Smooth muscle cell (in vitro differentiated cells): ENCODE measurements around the gene OR10A2. TPM values are rescaled to one million over a fixed set of nuclear protein-coding genes. Genes with fewer than 3 reads are reported as not detected.
"Not testable (repeated sequence)": the region's sequence is repeated elsewhere in the genome, so short reads cannot be mapped to it uniquely, and the experiment has no call there.

Experiments
- DNase-seq: peaks from one replicate; lab custom pipeline; 2025; ENCODE audit not compliant: unreplicated experiment; lab: John Stamatoyannopoulos, UW
- H2AFZ ChIP-seq: fragments of 200-600 bp; sonication (generic); 2 replicates; pipeline ENCODE4 v1.6.0; 2016; ENCODE audit warnings: antibody characterized with exemption, low read depth, mild to moderate bottlenecking
- H3F3A ChIP-seq: fragments of 200-600 bp; sonication (generic); 2 replicates; pipeline ENCODE4 v1.6.0; 2017; ENCODE audit warnings: antibody characterized with exemption, low read depth
- H3K27ac ChIP-seq: fragments of 200-600 bp; sonication (generic); 2 replicates; pipeline ENCODE4 v1.5.1; 2016; ENCODE audit warnings: low read depth, mild to moderate bottlenecking
- H3K27me3 ChIP-seq: fragments of 200-600 bp; sonication (generic); 2 replicates; pipeline ENCODE4 v1.6.1; 2016; ENCODE audit warnings: low read depth, mild to moderate bottlenecking
- H3K36me3 ChIP-seq: fragments of 200-600 bp; sonication (generic); 2 replicates; pipeline ENCODE4 v1.5.1; 2016; ENCODE audit warnings: low read depth
- H3K4me1 ChIP-seq: fragments of 200-600 bp; sonication (generic); 2 replicates; pipeline ENCODE4 v1.5.1; 2016; ENCODE audit warnings: low read depth
- H3K4me2 ChIP-seq: fragments of 200-600 bp; sonication (generic); 2 replicates; pipeline ENCODE4 v1.6.0; 2016; ENCODE audit warnings: mild to moderate bottlenecking
- H3K4me3 ChIP-seq: fragments of 200-600 bp; sonication (generic); 2 replicates; pipeline ENCODE4 v1.5.1; 2016; ENCODE audit warnings: mild to moderate bottlenecking
- H3K79me2 ChIP-seq: fragments of 200-600 bp; sonication (generic); 2 replicates; pipeline ENCODE4 v1.6.0; 2016; ENCODE audit warnings: low read depth, mild to moderate bottlenecking
- H3K9ac ChIP-seq: fragments of 200-600 bp; sonication (generic); 2 replicates; pipeline ENCODE4 v1.6.0; 2016; ENCODE audit warnings: low read depth
- H3K9me3 ChIP-seq: fragments of 200-600 bp; sonication (generic); replicated peaks from 2 replicates; pipeline ENCODE4 v1.5.1; 2016; ENCODE audit warnings: low read depth
- H4K20me1 ChIP-seq: fragments of 200-600 bp; sonication (generic); 2 replicates; pipeline ENCODE4 v1.6.0; 2016; ENCODE audit warnings: low read depth
- WGBS: methylation state at CpG from one replicate; pipeline ENCODE4 v1.1.7; 2016; ENCODE audit warnings: low lambda C conversion rate; 5-methylcytosine and 5-hydroxymethylcytosine counted together
- polyA plus RNA-seq: library from polyadenylated mRNA; unstranded; fragments of >200 nt; fragmentation: Nextera tagmentation; extraction: Ambion mirVana; gene quantifications from 2 replicates; pipeline ENCODE4 v1.2.1, GENCODE V29; 2016
- total RNA-seq: library from RNA; depleted of rRNA; stranded (reverse); fragments of >200 nt; gene quantifications from 2 replicates; pipeline ENCODE4 v1.2.3, GENCODE V29; 2014
- TF ChIP-seq, protein P1 (sequence below): fragments of 200-600 bp; sonication (generic); IDR thresholded peaks from 2 replicates; pipeline ENCODE4 v1.5.1; 2017; ENCODE audit warnings: borderline replicate concordance, mild to moderate bottlenecking, antibody characterized with exemption; ENCODE audit not compliant: insufficient read depth, poor library complexity, severe bottlenecking

Gene OR10A2
- total and polyA plus RNA-seq, 2 experiments from 2014 or later, result not detected

DNA sequence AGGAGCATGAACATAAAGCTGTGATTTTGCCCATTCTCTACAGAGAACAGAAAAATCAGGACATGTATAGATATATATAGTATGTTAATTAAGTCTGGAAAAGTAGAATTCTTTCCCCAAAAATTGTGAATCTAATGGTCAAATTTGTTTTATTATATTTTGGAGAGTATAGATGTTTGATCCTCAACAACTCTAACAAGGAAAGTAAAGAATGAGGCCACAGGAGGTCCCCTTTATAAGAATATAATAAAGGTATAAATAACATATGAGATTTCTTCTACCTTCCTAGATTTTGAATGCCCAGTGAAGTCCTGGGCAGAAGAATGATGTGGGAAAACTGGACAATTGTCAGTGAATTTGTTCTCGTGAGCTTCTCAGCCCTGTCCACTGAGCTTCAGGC is 13.5 kb downstream of the OR10A2 start, which contains the start of gene OR10A4:
Gene OR10A4 (plus strand): TSS at position 301 of the 400 bp plus-strand sequence. CDS start 23 bp downstream, at position 324.
- H3K4me3 ChIP-seq, result no peak within 1 kb of the TSS
- no peak within 1 kb of the TSS for H3K27ac ChIP-seq
- no peaks in the 10 kb centered on the region for H3F3A ChIP-seq
- no peaks in the 10 kb centered on the region for H3K36me3 ChIP-seq
- H3K27me3 ChIP-seq, result no peaks in the 10 kb centered on the region
- H3K79me2 ChIP-seq, result no peaks in the 10 kb centered on the region
- H4K20me1 ChIP-seq, result no peaks in the 10 kb centered on the region
- WGBS, result 94% methylated on average over 1 of the region's 1 CpG
- no peak within 1 kb of the TSS for H2AFZ ChIP-seq
- DNase-seq, result no peak
- no peak within 1 kb of the TSS for H3K9ac ChIP-seq
- H3K4me2 ChIP-seq, result no peak within 1 kb of the TSS
- no peaks in the 10 kb centered on the region for H3K4me1 ChIP-seq
- no peaks in the 10 kb centered on the region for H3K9me3 ChIP-seq
- TF ChIP-seq, protein P1, sequence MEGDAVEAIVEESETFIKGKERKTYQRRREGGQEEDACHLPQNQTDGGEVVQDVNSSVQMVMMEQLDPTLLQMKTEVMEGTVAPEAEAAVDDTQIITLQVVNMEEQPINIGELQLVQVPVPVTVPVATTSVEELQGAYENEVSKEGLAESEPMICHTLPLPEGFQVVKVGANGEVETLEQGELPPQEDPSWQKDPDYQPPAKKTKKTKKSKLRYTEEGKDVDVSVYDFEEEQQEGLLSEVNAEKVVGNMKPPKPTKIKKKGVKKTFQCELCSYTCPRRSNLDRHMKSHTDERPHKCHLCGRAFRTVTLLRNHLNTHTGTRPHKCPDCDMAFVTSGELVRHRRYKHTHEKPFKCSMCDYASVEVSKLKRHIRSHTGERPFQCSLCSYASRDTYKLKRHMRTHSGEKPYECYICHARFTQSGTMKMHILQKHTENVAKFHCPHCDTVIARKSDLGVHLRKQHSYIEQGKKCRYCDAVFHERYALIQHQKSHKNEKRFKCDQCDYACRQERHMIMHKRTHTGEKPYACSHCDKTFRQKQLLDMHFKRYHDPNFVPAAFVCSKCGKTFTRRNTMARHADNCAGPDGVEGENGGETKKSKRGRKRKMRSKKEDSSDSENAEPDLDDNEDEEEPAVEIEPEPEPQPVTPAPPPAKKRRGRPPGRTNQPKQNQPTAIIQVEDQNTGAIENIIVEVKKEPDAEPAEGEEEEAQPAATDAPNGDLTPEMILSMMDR, result no peak

DNA sequence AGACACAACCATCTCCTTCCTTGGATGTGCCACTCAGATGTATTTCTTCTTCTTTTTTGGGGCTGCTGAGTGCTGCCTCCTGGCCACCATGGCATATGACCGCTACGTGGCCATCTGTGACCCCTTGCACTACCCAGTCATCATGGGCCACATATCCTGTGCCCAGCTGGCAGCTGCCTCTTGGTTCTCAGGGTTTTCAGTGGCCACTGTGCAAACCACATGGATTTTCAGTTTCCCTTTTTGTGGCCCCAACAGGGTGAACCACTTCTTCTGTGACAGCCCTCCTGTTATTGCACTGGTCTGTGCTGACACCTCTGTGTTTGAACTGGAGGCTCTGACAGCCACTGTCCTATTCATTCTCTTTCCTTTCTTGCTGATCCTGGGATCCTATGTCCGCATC is 14.1 kb downstream of the OR10A2 start:
- H3K79me2 ChIP-seq, result no peaks in the 10 kb centered on the region
- no peaks in the 10 kb centered on the region for H3K4me1 ChIP-seq
- H3K27me3 ChIP-seq, result no peaks in the 10 kb centered on the region
- no peak overlapping the region for H2AFZ ChIP-seq
- H3K36me3 ChIP-seq, result no peaks in the 10 kb centered on the region
- no peaks in the 10 kb centered on the region for H3K9me3 ChIP-seq
- H3K4me2 ChIP-seq, result no peak overlapping the region
- no peak overlapping the region for H3K27ac ChIP-seq
- no peak for DNase-seq
- H3K4me3 ChIP-seq, result no peak overlapping the region
- no peaks in the 10 kb centered on the region for H3F3A ChIP-seq
- TF ChIP-seq, protein P1, result no peak
- H3K9ac ChIP-seq, result no peak overlapping the region
- 87% methylated on average over 3 of the region's 3 CpGs for WGBS
- H4K20me1 ChIP-seq, result no peaks in the 10 kb centered on the region

GRCh38 chr11:6882751-6883150 is 19.9 kb downstream of the OR10A2 start:
- no peaks in the 10 kb centered on the region for H3F3A ChIP-seq
- TF ChIP-seq, protein P1, result no peak
- DNase-seq, result no peak
- H3K9me3 ChIP-seq, result no peaks in the 10 kb centered on the region
- H3K4me1 ChIP-seq, result no peaks in the 10 kb centered on the region
- H3K27me3 ChIP-seq, result no peaks in the 10 kb centered on the region
- H2AFZ ChIP-seq, result no peak overlapping the region
- H3K4me3 ChIP-seq, result no peak overlapping the region
- H3K27ac ChIP-seq, result no peak overlapping the region
- no peaks in the 10 kb centered on the region for H3K36me3 ChIP-seq
- H3K4me2 ChIP-seq, result no peak overlapping the region
- no peak overlapping the region for H3K9ac ChIP-seq
- H4K20me1 ChIP-seq, result no peaks in the 10 kb centered on the region
- H3K79me2 ChIP-seq, result no peaks in the 10 kb centered on the region

DNA sequence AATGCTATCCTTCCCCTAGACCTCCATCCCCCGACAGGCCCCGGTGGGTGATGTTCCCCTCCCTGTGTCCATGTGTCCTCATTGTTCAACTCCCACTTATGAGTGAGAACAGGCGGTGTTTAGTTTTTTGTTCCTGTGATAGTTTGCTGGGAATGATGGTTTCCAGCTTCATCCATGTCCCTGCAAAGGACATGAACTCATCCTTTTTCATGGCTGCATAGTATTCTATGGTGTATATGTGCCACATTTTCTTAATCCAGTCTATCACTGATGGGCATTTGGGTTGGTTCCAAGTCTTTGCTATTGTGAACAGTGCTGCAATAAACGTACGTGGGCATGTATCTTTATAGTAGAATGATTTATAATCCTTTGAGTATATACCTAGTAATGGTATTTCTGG is 24.9 kb downstream of the OR10A2 start:
- H3K4me2 ChIP-seq, H3K4me3 ChIP-seq, H4K20me1 ChIP-seq, H2AFZ ChIP-seq, H3K9ac ChIP-seq, H3K79me2 ChIP-seq, H3K4me1 ChIP-seq, H3F3A ChIP-seq, DNase-seq, H3K27ac ChIP-seq, H3K27me3 ChIP-seq, H3K36me3 ChIP-seq, H3K9me3 ChIP-seq: not testable (repeated sequence)
- WGBS, result 96% methylated on average over 5 of the region's 5 CpGs
